Adrenal gland (tissue), 12 donors: ENCODE data around the gene GYPC. TPM values are rescaled to one million over a fixed set of nuclear protein-coding genes. Genes with fewer than 3 reads are reported as not detected.

Experiments used
- DNase-seq, 7 donors: peaks; one replicate each; pipeline ENCODE4 v3.0.0-alpha.2; 2019 to 2020
- H3K27ac ChIP-seq, 5 donors: fragments of 200-600 bp; sonication (generic) in 4 of 5; 1 replicate in 3 of 5; 2 replicates in 2 of 5; pipeline versions ENCODE4 v1.5.1 to v1.8.0; 2016 to 2020; ENCODE audit warnings: mild to moderate bottlenecking in 1 of 5
- H3K27me3 ChIP-seq: fragments of 200-600 bp; 2 replicates; pipeline ENCODE4 v1.8.0; 2021
- H3K36me3 ChIP-seq, 2 donors: fragments of 200-600 bp; replicated peaks in 1 of 2; 1 replicate in 1 of 2; 2 replicates in 1 of 2; pipeline versions ENCODE4 v1.5.1 to v1.8.0; 2018 to 2022
- H3K4me1 ChIP-seq, 2 donors: fragments of 200-600 bp; replicated peaks in 1 of 2; 1 replicate in 1 of 2; 2 replicates in 1 of 2; pipeline versions ENCODE4 v1.5.1 to v1.8.0; 2018 to 2021
- H3K4me3 ChIP-seq, 4 donors: fragments of 200-600 bp; sonication (generic) in 3 of 4; one replicate each; pipeline ENCODE4 v1.5.1; 2016 to 2018
- H3K9me3 ChIP-seq, 3 donors: fragments of 200-600 bp; sonication (generic) in 1 of 3; replicated peaks in 1 of 3; 1 replicate in 2 of 3; 2 replicates in 1 of 3; pipeline versions ENCODE4 v1.5.1 to v1.8.0; 2016 to 2021
- CTCF ChIP-seq, 6 experiments: fragments of 450-650 bp in 4 of 6; fragments of 200-600 bp in 2 of 6; sonication (generic) in 1 of 6; IDR thresholded peaks; 1 replicate in 5 of 6; 2 replicates in 1 of 6; pipeline versions ENCODE4 v1.5.1 to v1.8.0; 2016 to 2021; ENCODE audit warnings: antibody characterized with exemption in 6 of 6, mild to moderate bottlenecking in 2 of 6, moderate library complexity in 1 of 6
- POLR2A ChIP-seq, 2 donors: fragments of 450-650 bp; IDR thresholded peaks; one replicate each; pipeline ENCODE4 v1.6.1; 2017; ENCODE audit warnings: antibody characterized with exemption in 2 of 2, mild to moderate bottlenecking in 2 of 2, moderate library complexity in 1 of 2
- WGBS, 4 donors: extraction: QIAGEN DNeasy Blood & Tissue Kit in 2 of 4; methylation state at CpG; one replicate each; pipeline versions ENCODE4 v1.1.5 to v1.1.7; 2013 to 2017; 5-methylcytosine and 5-hydroxymethylcytosine counted together
- intact Hi-C, 2 donors: fragments of 100-400 bp; cut with DNase I; formaldehyde crosslinking; loops; one replicate each; pipeline versions ENCODE4 v1.14.1 to v1.15.0; 2022 to 2023
- polyA plus RNA-seq, 3 donors: library from polyadenylated mRNA; stranded (reverse); fragments of 200-250 nt in 2 of 3; fragments of 350-450 nt in 1 of 3; fragmentation: Illumina TruSeq in 1 of 3; extraction: RNeasy Lipid Tissue Mini Kit (QIAGEN cat#74804) in 1 of 3; gene quantifications; one replicate each; pipeline ENCODE4 v1.2.3, GENCODE V29; 2013 to 2014
- total RNA-seq, 9 donors: library from RNA; depleted of rRNA in 4 of 9; stranded (reverse); fragments of >200 nt in 4 of 9; fragments of 120-200 nt in 1 of 9; fragmentation: NEBNext Ultra II Directional in 1 of 9; extraction: Animal tissue kit (Norgen Biotek cat#: 25700) in 1 of 9; gene quantifications; one replicate each; pipeline versions ENCODE4 v1.1.0 to v1.2.4, GENCODE V29; 2013 to 2023
- donor health status: healthy with polysubstance abuse.
- donor health status: Bipolar disorder and iron deficiency.
- donor health status: DM: yes; HTN: yes; CAD: no.
- donor health status: DM: no; HTN: no; CAD: no.
- donor health status: DM: no; HTN: no; CAD: no.
- donor health status: DM: yes; HTN: yes; CAD: no.

Gene GYPC
- total and polyA plus RNA-seq, 12 donors, result 84.3 to 225 (median 127) TPM

- 29 to 46% (median 37%) methylated on average over 1 of the region's 1 CpG for WGBS, 4 donors
- DNase-seq, result peak in 6 of 7 donors; percentile 35 to 74 (median 50)
- intact Hi-C loops, result loop anchor here in 1 of 2 donors (10.0 kb wide), 1 partner anchor 140 kb away; no protein-coding TSS in a partner anchor
- no peak overlapping the region for H3K27ac ChIP-seq
- no peaks in the 10 kb centered on the region for H3K9me3 ChIP-seq
- H3K4me1 ChIP-seq, result no peaks in the 10 kb centered on the region
- TF ChIP-seq POLR2A (IDR thresholded peaks at IDR 0.05), result no peak
- TF ChIP-seq CTCF (IDR thresholded peaks at IDR 0.05), result no peak
- H3K4me3 ChIP-seq, result no peak overlapping the region
- H3K27me3 ChIP-seq, result no peaks in the 10 kb centered on the region
- H3K36me3 ChIP-seq, result no peaks in the 10 kb centered on the region
These were observed 20.7 kb upstream of the GYPC start for GRCh38 chr2:126635281-126635680.

- intact Hi-C loops, result loop anchor here in 1 of 2 donors (10.0 kb wide), 1 partner anchor 139 kb away; no protein-coding TSS in a partner anchor
- no peak overlapping the region for H3K4me3 ChIP-seq
- TF ChIP-seq POLR2A (IDR thresholded peaks at IDR 0.05) (no peak), CTCF (IDR thresholded peaks at IDR 0.05) (no peak)
- no peak for DNase-seq
- WGBS, 4 donors, result 32 to 50% (median 35%) methylated on average over 1 of the region's 1 CpG
- H3K36me3 ChIP-seq, result no peaks in the 10 kb centered on the region
- H3K27me3 ChIP-seq, result no peaks in the 10 kb centered on the region
- H3K27ac ChIP-seq, result peak overlapping the region in 1 of 5 donors; percentile 56
- H3K4me1 ChIP-seq, result no peaks in the 10 kb centered on the region
- H3K9me3 ChIP-seq, result no peaks in the 10 kb centered on the region
These were observed 20.2 kb upstream of the GYPC start for GRCh38 chr2:126635736-126636135.

GRCh38 chr2:126637386-126637785, 18.6 kb upstream of the GYPC start:
- 78 to 91% (median 85%) methylated on average over 2 of the region's 2 CpGs for whole genome bisulfite sequencing, 4 donors
- no peak for TF ChIP-seq CTCF (IDR thresholded peaks at IDR 0.05)
- TF ChIP-seq POLR2A (IDR thresholded peaks at IDR 0.05), result no peak
- H3K27ac ChIP-seq, result no peak overlapping the region
- intact Hi-C loops, result loop anchor here in 1 of 2 donors (10.0 kb wide), 1 partner anchor 137 kb away; no protein-coding TSS in a partner anchor
- DNase-seq, result no peak
- no peaks in the 10 kb centered on the region for H3K36me3 ChIP-seq
- no peaks in the 10 kb centered on the region for H3K4me1 ChIP-seq
- no peaks in the 10 kb centered on the region for H3K9me3 ChIP-seq
- H3K4me3 ChIP-seq, result no peak overlapping the region
- no peaks in the 10 kb centered on the region for H3K27me3 ChIP-seq

- intact Hi-C loops, result loop anchor here in 1 of 2 donors (10.0 kb wide), 1 partner anchor 136 kb away; no protein-coding TSS in a partner anchor
- no peak for TF ChIP-seq CTCF (IDR thresholded peaks at IDR 0.05)
- no peak for TF ChIP-seq POLR2A (IDR thresholded peaks at IDR 0.05)
- WGBS, 4 donors, result 82 to 87% (median 85%) methylated on average over 6 of the region's 6 CpGs
These were observed 17.2 kb upstream of the GYPC start for GRCh38 chr2:126638746-126639145.

More at GRCh38 chr2:126638746-126639145, 17.2 kb upstream of the GYPC start:
- Histone ChIP-seq H3K4me1 (no peaks in the 10 kb centered on the region), H3K9me3 (no peaks in the 10 kb centered on the region), H3K27me3 (no peaks in the 10 kb centered on the region), H3K4me3 (no peak overlapping the region), H3K27ac (no peak overlapping the region), H3K36me3 (no peaks in the 10 kb centered on the region)
- peak in 1 of 7 donors; percentile 5 for DNase-seq
